AG04449 (cell line): ENCODE measurements around the gene CALU.

Experiments used
- CTCF ChIA-PET: fragments of 350-600 bp; formaldehyde crosslinking; extraction: SDS; loops from one replicate; lab custom pipeline; 2021; ENCODE audit warnings: antibody characterized with exemption; lab: Yijun Ruan, JAX
- POLR2A ChIA-PET: fragments of 400-600, 350-600 bp; formaldehyde crosslinking; extraction: SDS; loops from one replicate; lab custom pipeline; 2020; ENCODE audit warnings: antibody characterized with exemption, inconsistent platforms; lab: Yijun Ruan, JAX
- DNase-seq: peaks from one replicate; pipeline ENCODE4 v3.0.0-alpha.2; 2010; ENCODE audit warnings: low read depth, low spot score
- H3K4me3 ChIP-seq: 2 replicates; pipeline ENCODE4 v1.5.1; 2011; ENCODE audit warnings: low read depth, mild to moderate bottlenecking, control low read depth, low read length
- CTCF ChIP-seq: IDR thresholded peaks from one replicate; pipeline ENCODE4 v1.5.1; 2011; ENCODE audit warnings: mild to moderate bottlenecking, moderate library complexity, low read length, control low read depth, inconsistent platforms; ENCODE audit not compliant: insufficient read depth; ENCODE audit errors: missing control alignments

Gene CALU

GRCh38 chr7:128727239-128727638 is 11.9 kb upstream of the CALU start:
- POLR2A ChIA-PET, result no interaction called here
- no peak for TF ChIP-seq CTCF
- no peak overlapping the region for H3K4me3 ChIP-seq
- CTCF ChIA-PET, result interaction anchor here (2.5 kb wide), 1 partner anchor 19 kb away, joined by 7 read pairs; no protein-coding TSS in a partner anchor
- no peak for DNase-seq

GRCh38 chr7:128728598-128728997 is 10.6 kb upstream of the CALU start:
- CTCF ChIA-PET, result interaction anchor here (1.0 kb wide), 1 partner anchor 10 kb away, joined by 7 read pairs; the partner anchor contains the start of gene CALU
- POLR2A ChIA-PET, result interaction anchor here (1.1 to 1.3 kb wide), 2 partner anchors 10 to 104 kb away, joined by 4 to 9 read pairs; partner anchors contain the start of gene CALU
- TF ChIP-seq CTCF, result no peak
- peak; percentile 58 for DNase-seq
- H3K4me3 ChIP-seq, result no peak overlapping the region

GRCh38 chr7:128729494-128729893 is 9.7 kb upstream of the CALU start:
- H3K4me3 ChIP-seq, result no peak overlapping the region
- POLR2A ChIA-PET, result interaction anchor here (1.3 kb wide), 1 partner anchor 9 kb away, joined by 9 read pairs; the partner anchor contains the start of gene CALU
- no peak for TF ChIP-seq CTCF
- no peak for DNase-seq
- CTCF ChIA-PET, result interaction anchor here (1.0 kb wide), 1 partner anchor 9 kb away, joined by 7 read pairs; the partner anchor contains the start of gene CALU

DNA sequence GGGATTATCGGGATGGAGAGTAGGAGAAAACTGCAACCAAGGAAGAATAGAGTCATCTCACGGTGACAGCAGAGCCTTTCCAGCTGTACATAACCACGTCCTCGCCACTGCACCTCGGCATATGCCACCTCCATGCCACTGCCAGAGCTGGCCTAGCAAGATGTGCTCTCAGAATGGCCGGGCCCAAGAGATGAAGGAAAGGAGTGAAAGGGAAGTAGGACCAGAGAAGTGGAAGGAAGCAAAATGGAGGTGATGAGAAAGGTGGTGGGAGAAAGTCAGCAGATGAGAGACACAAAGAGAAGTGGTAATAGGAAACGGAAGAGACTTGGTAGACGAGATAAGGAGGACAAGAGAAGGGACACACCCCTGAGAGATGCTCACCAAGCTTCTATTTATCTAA is 8.0 kb upstream of the CALU start:
- ChIA-PET CTCF (interaction anchor here (0.9 to 1.2 kb wide), 3 partner anchors 12 to 59 kb away, joined by 3 to 4 read pairs (median 4); partner anchors contain the start of gene GARIN1A), POLR2A (interaction anchor here (1.0 kb wide), 1 partner anchor 9 kb away, joined by 3 read pairs; no protein-coding TSS in a partner anchor)
- no peak for TF ChIP-seq CTCF
- no peak for DNase-seq
- H3K4me3 ChIP-seq, result no peak overlapping the region

- TF ChIP-seq CTCF, result no peak
- DNase-seq, result no peak
- CTCF ChIA-PET, result no interaction called here
- POLR2A ChIA-PET, result interaction anchor here (0.5 to 0.6 kb wide), 2 partner anchors 66 to 80 kb away, joined by 3 to 5 read pairs; no protein-coding TSS in a partner anchor
- H3K4me3 ChIP-seq, result no peak overlapping the region
These were observed 6.5 kb upstream of the CALU start for GRCh38 chr7:128732521-128733277.

GRCh38 chr7:128733278-128733645 is 5.9 kb upstream of the CALU start:
- ChIA-PET CTCF (no interaction called here), POLR2A (no interaction called here)
- no peak overlapping the region for H3K4me3 ChIP-seq
- no peak for TF ChIP-seq CTCF
- DNase-seq, result no peak
